ENCODE results near the gene TMPRSS2.

Gene TMPRSS2

GRCh38 chr21:41526478-41527087 lies 18.6 kb upstream of the TMPRSS2 start:
- no peaks in the 10 kb centered on the region for H4K20me1 ChIP-seq (ENCODE audit: insufficient read depth, low read length)

GRCh38 chr21:41523175-41523574 lies 15.2 kb upstream of the TMPRSS2 start:
- no peaks in the 10 kb centered on the region for H3F3A ChIP-seq (ENCODE audit: insufficient read depth, low read length)
- H2AFZ ChIP-seq (ENCODE audit: low read length): no peak overlapping the region
- H3K27me3 ChIP-seq (replicated peaks; ENCODE audit: insufficient read depth, low read length): no peaks in the 10 kb centered on the region
- no peaks in the 10 kb centered on the region for H3K79me2 ChIP-seq (ENCODE audit: low read length)
- no peak overlapping the region for H3K4me3 ChIP-seq (ENCODE audit: low read length)
- no peak for TF ChIP-seq CTCF (IDR thresholded peaks at IDR 0.05; ENCODE audit: low read length)
- no peak for TF ChIP-seq EZH2phosphoT487 (IDR thresholded peaks at IDR 0.05; ENCODE audit: low read length)
- no peak for TF ChIP-seq EZH2 (optimal IDR thresholded peaks at IDR 0.05; ENCODE audit: low read depth, low read length)
- no peak overlapping the region for H3K9ac ChIP-seq (ENCODE audit: low read length)
- H3K9me3 ChIP-seq (replicated peaks; ENCODE audit: insufficient read depth, low read length): no peaks in the 10 kb centered on the region
- H3K4me2 ChIP-seq (ENCODE audit: low read depth, low read length): no peak overlapping the region
- H3K27ac ChIP-seq (ENCODE audit: low read length): no peak overlapping the region
- H3K4me1 ChIP-seq (ENCODE audit: low read length): peaks cover 5% of the 10 kb centered on the region; the same call in 1 of the 2 replicates
- no peaks in the 10 kb centered on the region for H3K36me3 ChIP-seq (replicated peaks; ENCODE audit: insufficient read depth, low read length)
- no peak for DNase-seq
- no peaks in the 10 kb centered on the region for H3K9me2 ChIP-seq (replicated peaks; ENCODE audit: insufficient read depth, low read length)
- H4K20me1 ChIP-seq (ENCODE audit: insufficient read depth, low read length): no peaks in the 10 kb centered on the region

More at GRCh38 chr21:41526478-41527087, 18.6 kb upstream of the TMPRSS2 start:
- Histone ChIP-seq H3K27ac (ENCODE audit: low read length) (no peak overlapping the region), H3K9me2 (replicated peaks; ENCODE audit: insufficient read depth, low read length) (no peaks in the 10 kb centered on the region), H3K36me3 (replicated peaks; ENCODE audit: insufficient read depth, low read length) (no peaks in the 10 kb centered on the region), H3K4me1 (ENCODE audit: low read length) (peaks cover 5% of the 10 kb centered on the region; the same call in 1 of the 2 replicates), H3F3A (ENCODE audit: insufficient read depth, low read length) (no peaks in the 10 kb centered on the region), H3K27me3 (replicated peaks; ENCODE audit: insufficient read depth, low read length) (no peaks in the 10 kb centered on the region), H3K9ac (ENCODE audit: low read length) (no peak overlapping the region), H3K4me3 (ENCODE audit: low read length) (no peak overlapping the region), H3K79me2 (ENCODE audit: low read length) (no peaks in the 10 kb centered on the region), H2AFZ (ENCODE audit: low read length) (no peak overlapping the region), H3K9me3 (replicated peaks; ENCODE audit: insufficient read depth, low read length) (no peaks in the 10 kb centered on the region), H3K4me2 (ENCODE audit: low read depth, low read length) (no peak overlapping the region)
- no peak for DNase-seq
- TF ChIP-seq CTCF (IDR thresholded peaks at IDR 0.05; ENCODE audit: low read length) (no peak), EZH2phosphoT487 (IDR thresholded peaks at IDR 0.05; ENCODE audit: low read length) (no peak), EZH2 (optimal IDR thresholded peaks at IDR 0.05; ENCODE audit: low read depth, low read length) (no peak)

GRCh38 chr21:41521489-41522027 lies 13.6 kb upstream of the TMPRSS2 start:
- H3K27me3 ChIP-seq (replicated peaks; ENCODE audit: insufficient read depth, low read length): no peaks in the 10 kb centered on the region
- peaks cover 5% of the 10 kb centered on the region; the same call in 1 of the 2 replicates for H3K4me1 ChIP-seq (ENCODE audit: low read length)
- H3K9ac ChIP-seq (ENCODE audit: low read length): no peak overlapping the region
- H3K4me2 ChIP-seq (ENCODE audit: low read depth, low read length): no peak overlapping the region
- H3K9me3 ChIP-seq (replicated peaks; ENCODE audit: insufficient read depth, low read length): no peaks in the 10 kb centered on the region
- no peaks in the 10 kb centered on the region for H3F3A ChIP-seq (ENCODE audit: insufficient read depth, low read length)
- DNase-seq: no peak
- H3K27ac ChIP-seq (ENCODE audit: low read length): no peak overlapping the region
- H3K79me2 ChIP-seq (ENCODE audit: low read length): no peaks in the 10 kb centered on the region
- H3K9me2 ChIP-seq (replicated peaks; ENCODE audit: insufficient read depth, low read length): no peaks in the 10 kb centered on the region
- no peaks in the 10 kb centered on the region for H4K20me1 ChIP-seq (ENCODE audit: insufficient read depth, low read length)
- H3K4me3 ChIP-seq (ENCODE audit: low read length): no peak overlapping the region
- no peak overlapping the region for H2AFZ ChIP-seq (ENCODE audit: low read length)
- no peaks in the 10 kb centered on the region for H3K36me3 ChIP-seq (replicated peaks; ENCODE audit: insufficient read depth, low read length)
- TF ChIP-seq CTCF (IDR thresholded peaks at IDR 0.05; ENCODE audit: low read length) (no peak), EZH2phosphoT487 (IDR thresholded peaks at IDR 0.05; ENCODE audit: low read length) (no peak), EZH2 (optimal IDR thresholded peaks at IDR 0.05; ENCODE audit: low read depth, low read length) (no peak)

Measured in MM.1S (cell line).